OCI-LY3 (cell line): ENCODE measurements around the gene CADM2.
A peak's percentile ranks its signal among the peaks of the same experiment; 100 is the strongest.

Experiments
- H2AFZ ChIP-seq: fragments of 200-600, 300-600 bp; shearing (Covaris generic); 2 replicates; pipeline ENCODE4 v1.6.0; 2014; ENCODE audit warnings: antibody characterized with exemption, low read depth, low read length
- H3K27ac ChIP-seq: fragments of 200-600, 300-600 bp; sonication (generic); 2 replicates; pipeline ENCODE4 v1.5.1; 2014; ENCODE audit warnings: mild to moderate bottlenecking, low read length, moderate library complexity, mixed read lengths
- H3K27me3 ChIP-seq: fragments of 200-600, 300-600 bp; sonication (generic); 2 replicates; pipeline ENCODE4 v1.6.1; 2014; ENCODE audit warnings: low read depth, low read length, mixed read lengths
- H3K36me3 ChIP-seq: fragments of 200-600, 300-600 bp; sonication (generic); replicated peaks from 2 replicates; pipeline ENCODE3; 2014; ENCODE audit warnings: low read depth, low read length, mixed read lengths
- H3K4me1 ChIP-seq: fragments of 300-600, 200-600 bp; sonication (generic); 2 replicates; pipeline ENCODE4 v1.6.1; 2014; ENCODE audit warnings: low read length, mixed read lengths
- H3K4me2 ChIP-seq: fragments of 200-600, 300-600 bp; sonication (generic); 2 replicates; pipeline ENCODE4 v1.6.1; 2014; ENCODE audit warnings: low read length, mixed read lengths
- H3K4me3 ChIP-seq: fragments of 300-600, 200-600 bp; sonication (generic); 2 replicates; pipeline ENCODE4 v1.5.1; 2014; ENCODE audit warnings: antibody characterized with exemption, mild to moderate bottlenecking, low read length, moderate library complexity
- H3K79me2 ChIP-seq: fragments of 300-600, 200-600 bp; shearing (Covaris generic); 2 replicates; pipeline ENCODE4 v1.6.1; 2014; ENCODE audit warnings: mild to moderate bottlenecking, low read length, mixed read lengths
- H3K9ac ChIP-seq: fragments of 300-600, 200-600 bp; shearing (Covaris generic); 2 replicates; pipeline ENCODE4 v1.6.0; 2014; ENCODE audit warnings: mild to moderate bottlenecking, low read length, moderate library complexity
- H3K9me3 ChIP-seq: fragments of 200-600, 300-600 bp; shearing (Covaris generic); 2 replicates; pipeline ENCODE4 v1.6.1; 2014; ENCODE audit warnings: low read length, mixed read lengths; ENCODE audit not compliant: insufficient read depth
- H4K20me1 ChIP-seq: fragments of 200-600, 300-600 bp; sonication (generic); 2 replicates; pipeline ENCODE4 v1.6.1; 2016; ENCODE audit warnings: low read length, mixed read lengths; ENCODE audit not compliant: insufficient read depth
- EZH2phosphoT487 ChIP-seq: fragments of 200-600 bp; shearing (Covaris generic); IDR thresholded peaks from 2 replicates; pipeline ENCODE4 v1.6.1; 2018; ENCODE audit warnings: antibody characterized with exemption, mixed run types, low read depth
- TF ChIP-seq, protein P1 (sequence below): fragments of 200-600, 300-600 bp; sonication (generic); IDR thresholded peaks from 2 replicates; pipeline ENCODE4 v1.5.1; 2014; ENCODE audit warnings: antibody characterized with exemption, low read length, low read depth

The CADM2 gene

DNA sequence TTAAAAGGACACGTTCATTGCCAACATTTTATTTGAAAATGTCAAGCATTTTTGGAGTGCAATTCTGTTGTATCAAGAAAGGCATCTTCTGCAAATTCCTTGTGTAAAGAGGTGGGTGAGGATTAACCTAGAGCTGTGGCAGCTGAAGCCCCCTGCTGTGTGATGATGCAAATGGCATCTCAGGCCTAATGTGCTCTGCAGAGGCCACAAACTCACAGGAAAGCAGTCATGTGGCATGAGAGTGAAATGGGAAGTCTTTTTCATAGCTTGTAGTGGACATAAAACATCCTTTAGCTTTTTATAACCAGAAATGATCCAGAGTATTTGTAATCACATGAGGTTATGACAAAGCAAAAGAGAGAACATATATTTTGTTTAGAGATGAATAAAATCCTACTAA is 6.4 kb downstream of the CADM2 start:
- Histone ChIP-seq H2AFZ (no peak overlapping the region), H3K9ac (no peak overlapping the region), H4K20me1 (no peaks in the 10 kb centered on the region), H3K4me3 (no peak overlapping the region), H3K4me2 (no peak overlapping the region), H3K27me3 (no peaks in the 10 kb centered on the region), H3K9me3 (no peaks in the 10 kb centered on the region), H3K79me2 (no peaks in the 10 kb centered on the region), H3K36me3 (no peaks in the 10 kb centered on the region), H3K4me1 (no peaks in the 10 kb centered on the region), H3K27ac (no peak overlapping the region)
- TF ChIP-seq EZH2phosphoT487: no peak
- TF ChIP-seq, protein P1, sequence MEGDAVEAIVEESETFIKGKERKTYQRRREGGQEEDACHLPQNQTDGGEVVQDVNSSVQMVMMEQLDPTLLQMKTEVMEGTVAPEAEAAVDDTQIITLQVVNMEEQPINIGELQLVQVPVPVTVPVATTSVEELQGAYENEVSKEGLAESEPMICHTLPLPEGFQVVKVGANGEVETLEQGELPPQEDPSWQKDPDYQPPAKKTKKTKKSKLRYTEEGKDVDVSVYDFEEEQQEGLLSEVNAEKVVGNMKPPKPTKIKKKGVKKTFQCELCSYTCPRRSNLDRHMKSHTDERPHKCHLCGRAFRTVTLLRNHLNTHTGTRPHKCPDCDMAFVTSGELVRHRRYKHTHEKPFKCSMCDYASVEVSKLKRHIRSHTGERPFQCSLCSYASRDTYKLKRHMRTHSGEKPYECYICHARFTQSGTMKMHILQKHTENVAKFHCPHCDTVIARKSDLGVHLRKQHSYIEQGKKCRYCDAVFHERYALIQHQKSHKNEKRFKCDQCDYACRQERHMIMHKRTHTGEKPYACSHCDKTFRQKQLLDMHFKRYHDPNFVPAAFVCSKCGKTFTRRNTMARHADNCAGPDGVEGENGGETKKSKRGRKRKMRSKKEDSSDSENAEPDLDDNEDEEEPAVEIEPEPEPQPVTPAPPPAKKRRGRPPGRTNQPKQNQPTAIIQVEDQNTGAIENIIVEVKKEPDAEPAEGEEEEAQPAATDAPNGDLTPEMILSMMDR: peak; percentile 41

DNA sequence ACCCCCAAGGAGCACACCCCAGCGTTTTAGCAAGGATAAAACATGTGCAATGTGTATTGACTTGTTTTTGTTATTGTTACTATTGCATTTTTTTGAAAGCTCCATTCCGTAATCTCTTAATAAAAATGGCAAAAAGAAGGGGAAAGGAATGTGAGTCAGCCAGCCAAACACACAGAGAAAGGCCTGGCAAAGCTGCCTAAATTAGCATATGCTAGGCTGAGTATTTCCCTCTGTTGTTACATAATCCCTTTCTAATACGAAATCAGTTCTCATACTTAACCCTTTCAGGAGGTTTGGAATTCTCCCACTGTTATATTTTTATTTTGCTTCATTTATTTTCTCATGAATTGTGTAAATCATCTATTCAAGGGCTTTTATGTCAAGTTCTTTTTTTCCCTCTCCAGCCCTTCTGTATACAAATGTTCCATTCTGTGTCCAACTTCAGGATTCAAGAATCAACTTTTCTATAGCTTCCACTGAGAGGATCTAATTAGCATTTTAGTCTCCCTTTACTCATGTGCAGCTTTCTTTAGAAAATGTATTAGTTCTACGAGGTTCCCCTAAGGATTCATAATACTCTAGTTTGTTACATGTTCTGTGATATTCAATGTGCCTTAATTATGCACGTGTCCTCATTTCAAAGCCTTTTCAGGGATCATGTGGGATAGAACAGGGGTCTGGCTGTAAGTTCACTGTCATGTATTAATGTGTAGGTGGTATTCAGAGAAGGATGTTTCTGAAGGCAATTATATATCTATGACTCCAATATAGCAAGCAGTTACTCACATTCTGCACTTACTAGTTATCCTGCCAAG is 9.2 kb downstream of the CADM2 start:
- H3K27ac ChIP-seq: no peak overlapping the region
- no peaks in the 10 kb centered on the region for H3K9me3 ChIP-seq
- no peak for TF ChIP-seq EZH2phosphoT487
- TF ChIP-seq, protein P1: no peak
- no peak overlapping the region for H3K4me2 ChIP-seq
- H3K36me3 ChIP-seq: no peaks in the 10 kb centered on the region
- H2AFZ ChIP-seq: no peak overlapping the region
- no peak overlapping the region for H3K4me3 ChIP-seq
- H3K79me2 ChIP-seq: no peaks in the 10 kb centered on the region
- H4K20me1 ChIP-seq: no peaks in the 10 kb centered on the region
- H3K27me3 ChIP-seq: no peaks in the 10 kb centered on the region
- H3K9ac ChIP-seq: no peak overlapping the region
- no peaks in the 10 kb centered on the region for H3K4me1 ChIP-seq

DNA sequence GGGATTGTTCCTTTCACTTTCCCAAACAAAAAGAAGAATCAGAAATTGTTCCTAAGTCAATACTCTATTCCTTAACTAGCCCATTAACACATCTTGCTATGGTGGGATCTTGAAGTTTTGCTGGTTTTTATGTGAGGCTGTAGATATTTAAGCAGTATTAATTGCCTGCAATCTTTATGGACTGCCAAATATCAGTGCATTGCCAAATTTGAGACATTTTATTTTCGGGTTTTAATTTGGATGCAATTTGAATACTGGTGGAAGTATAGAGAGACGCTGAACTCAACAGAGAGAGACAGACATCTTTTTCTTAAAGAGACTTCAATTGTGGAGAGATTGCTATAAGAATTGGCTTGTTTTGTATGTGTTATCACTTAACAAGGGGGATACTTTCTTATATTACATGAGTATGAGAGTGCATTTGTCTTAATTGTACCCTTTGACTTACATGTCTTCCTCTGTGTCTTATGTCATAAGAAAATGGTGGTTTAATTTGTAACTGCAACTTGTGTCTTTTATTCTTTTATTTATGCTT is 10.0 kb downstream of the CADM2 start:
- no peak for TF ChIP-seq EZH2phosphoT487
- TF ChIP-seq, protein P1: no peak
- no peak overlapping the region for H3K4me3 ChIP-seq

DNA sequence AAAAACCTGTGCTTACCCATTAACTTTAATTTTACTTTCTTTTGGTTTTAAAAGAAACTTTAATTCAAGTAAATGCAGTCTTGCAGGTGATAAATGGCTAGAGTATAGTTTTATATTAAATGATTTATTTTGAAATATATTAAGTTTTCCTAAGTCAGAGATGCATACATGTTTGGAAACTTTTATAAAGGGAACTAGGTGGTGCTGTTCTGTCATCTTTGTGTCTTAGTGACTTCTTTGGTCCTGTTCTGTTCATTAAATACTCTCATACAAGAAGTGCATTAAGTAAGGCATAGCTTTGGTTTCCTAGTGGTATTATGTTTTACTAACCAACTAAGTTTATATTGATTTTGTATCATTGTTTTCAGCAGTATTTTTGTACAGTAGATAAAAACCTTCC is 15.6 kb downstream of the CADM2 start:
- Histone ChIP-seq H2AFZ (no peak overlapping the region), H3K27ac (no peak overlapping the region), H3K4me3 (no peak overlapping the region), H3K27me3 (no peaks in the 10 kb centered on the region), H3K4me1 (no peaks in the 10 kb centered on the region), H3K9me3 (no peaks in the 10 kb centered on the region), H3K4me2 (no peak overlapping the region), H3K36me3 (no peaks in the 10 kb centered on the region), H4K20me1 (no peaks in the 10 kb centered on the region), H3K9ac (no peak overlapping the region), H3K79me2 (no peaks in the 10 kb centered on the region)
- TF ChIP-seq, protein P1: peak; percentile 44
- TF ChIP-seq EZH2phosphoT487: no peak

More for the DNA sequence above, 10.0 kb downstream of the CADM2 start:
- H3K9me3 ChIP-seq: no peaks in the 10 kb centered on the region
- H4K20me1 ChIP-seq: no peaks in the 10 kb centered on the region
- no peaks in the 10 kb centered on the region for H3K4me1 ChIP-seq
- no peak overlapping the region for H2AFZ ChIP-seq
- H3K4me2 ChIP-seq: no peak overlapping the region
- no peak overlapping the region for H3K9ac ChIP-seq
- H3K79me2 ChIP-seq: no peaks in the 10 kb centered on the region
- H3K27me3 ChIP-seq: no peaks in the 10 kb centered on the region
- H3K27ac ChIP-seq: no peak overlapping the region
- no peaks in the 10 kb centered on the region for H3K36me3 ChIP-seq
